NCI-H446 (cell line): ENCODE data around the gene TBCB.
"Not testable (repeated sequence)": the region's sequence is repeated elsewhere in the genome, so short reads cannot be mapped to it uniquely, and the experiment has no call there.

Experiments
- DNase-seq, 2 experiments: peaks; one replicate each; lab custom pipeline; 2025; lab: John Stamatoyannopoulos, UW

The TBCB gene

GRCh38 chr19:36173846-36174245 lies 58.6 kb downstream of the TBCB start:
- DNase-seq, result not testable (repeated sequence)
